Measurements from ENCODE around the gene ATF4.

DNA sequence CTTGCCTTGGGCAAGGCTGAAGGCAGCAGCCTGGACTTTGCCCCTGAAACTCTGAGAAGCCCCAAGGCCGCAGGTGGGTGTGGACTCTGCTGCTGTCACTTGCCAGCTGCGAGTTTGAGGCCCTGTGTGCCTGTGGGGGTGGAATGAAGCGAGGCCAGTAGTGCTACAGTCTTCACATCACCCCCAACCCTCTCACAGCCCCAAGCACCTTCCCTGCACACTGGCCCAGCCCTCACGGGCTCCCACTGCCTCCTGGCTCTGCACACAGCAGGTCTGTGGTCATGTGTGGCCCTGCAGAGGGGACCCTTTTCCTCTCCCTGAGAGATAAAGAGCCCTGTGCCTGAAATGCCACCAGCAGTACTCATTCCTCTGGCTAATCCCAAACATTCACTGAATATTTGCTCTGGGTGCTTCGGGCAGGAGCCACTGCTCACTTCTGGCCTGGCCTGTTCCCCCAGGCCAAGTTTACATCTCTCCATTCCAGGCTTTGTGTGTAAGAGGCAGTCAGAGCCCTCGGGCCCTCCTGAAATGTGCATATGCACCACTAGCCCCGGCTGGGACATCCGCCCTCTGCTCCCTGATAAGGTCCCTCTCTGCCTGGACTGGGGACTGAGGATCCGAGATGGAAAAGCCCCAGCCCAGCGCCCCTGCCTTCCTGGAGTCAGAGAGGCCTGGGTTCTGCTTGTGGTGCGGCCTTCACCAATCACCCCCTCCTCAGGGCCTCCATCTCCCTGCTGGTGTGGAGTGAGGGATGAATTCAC is 45.8 kb upstream of the ATF4 start:
- TF ChIP-seq TAF1 (IDR thresholded peaks at IDR 0.05; ENCODE audit: low read depth) (no peak), RAD21 (IDR thresholded peaks at IDR 0.05; ENCODE audit: low read depth) (no peak), EGR1 (IDR thresholded peaks at IDR 0.05) (no peak), TCF12 (IDR thresholded peaks at IDR 0.05; ENCODE audit: low read depth) (no peak), CEBPB (IDR thresholded peaks at IDR 0.05) (no peak)
